Subcutaneous abdominal adipose tissue (tissue), 5 donors: ENCODE measurements around the gene GGA2.
"Not testable (repeated sequence)": the region's sequence is repeated elsewhere in the genome, so short reads cannot be mapped to it uniquely, and the experiment has no call there.

Source experiments
- H3K27ac ChIP-seq: one replicate; pipeline ENCODE4 v1.7.0; 2013; ENCODE audit warnings: low read depth, mild to moderate bottlenecking, inconsistent platforms, low read length, moderate library complexity
- H3K27me3 ChIP-seq, 5 donors: one replicate each; pipeline ENCODE4 v1.7.0; 2013; ENCODE audit warnings: low read length in 5 of 5, inconsistent platforms in 1 of 5; ENCODE audit not compliant: control insufficient read depth in 5 of 5, insufficient read depth in 4 of 5
- H3K36me3 ChIP-seq, 5 donors: one replicate each; pipeline ENCODE4 v1.7.0; 2013; ENCODE audit warnings: low read length in 5 of 5; ENCODE audit not compliant: control insufficient read depth in 5 of 5, insufficient read depth in 5 of 5
- H3K4me1 ChIP-seq, 5 donors: one replicate each; pipeline ENCODE4 v1.7.0; 2013; ENCODE audit warnings: low read length in 5 of 5, mild to moderate bottlenecking in 3 of 5, moderate library complexity in 1 of 5; ENCODE audit not compliant: control insufficient read depth in 5 of 5, insufficient read depth in 5 of 5
- H3K4me3 ChIP-seq, 5 donors: one replicate each; pipeline ENCODE4 v1.7.0; 2013; ENCODE audit warnings: low read length in 5 of 5, low read depth in 1 of 5
- H3K9ac ChIP-seq, 5 donors: one replicate each; pipeline ENCODE4 v1.7.0; 2013; ENCODE audit warnings: low read length in 5 of 5, mild to moderate bottlenecking in 4 of 5, moderate library complexity in 3 of 5
- H3K9me3 ChIP-seq, 5 donors: one replicate each; pipeline ENCODE4 v1.7.0; 2013; ENCODE audit warnings: low read length in 5 of 5; ENCODE audit not compliant: control insufficient read depth in 5 of 5
- donor health status: healthy.
- donor health status: healthy.
- donor health status: healthy.
- donor health status: healthy.
- donor health status: healthy.

GGA2 gene

DNA sequence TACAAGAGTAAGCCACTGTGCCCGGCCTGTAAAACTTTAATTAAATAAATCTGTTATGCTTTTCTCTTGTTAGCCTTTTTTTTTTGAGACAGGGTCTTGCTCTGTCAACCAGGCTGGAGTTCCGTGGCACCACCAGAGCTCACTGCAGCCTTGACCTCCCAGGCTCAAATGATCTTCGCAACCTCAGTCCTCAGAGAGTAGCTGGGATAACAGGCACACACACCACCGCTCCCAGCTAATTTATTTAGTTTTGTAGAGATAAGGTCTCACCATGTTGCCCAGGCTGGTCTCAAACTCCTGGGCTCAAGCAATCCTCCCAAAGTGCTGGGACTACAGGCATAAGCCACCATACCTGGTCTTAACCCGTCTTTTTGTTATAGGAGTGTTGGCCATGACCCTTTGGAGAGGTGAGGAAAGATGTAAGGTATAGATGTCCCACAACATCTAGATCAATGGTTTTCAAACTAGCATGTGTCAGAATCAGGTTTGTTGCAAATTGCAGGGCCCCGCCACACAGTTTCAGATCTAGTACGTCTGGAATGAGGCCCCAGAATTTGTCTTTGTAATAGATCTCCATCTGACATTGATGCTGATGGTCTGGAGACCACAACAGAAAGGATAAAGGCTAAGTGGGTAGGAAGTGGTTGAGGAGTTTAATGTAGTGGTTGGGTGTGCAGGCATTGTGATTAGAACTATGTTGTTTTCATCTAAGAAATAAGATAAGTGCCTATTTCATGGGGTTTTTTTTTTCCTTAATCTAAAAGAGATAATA is 4.3 kb upstream of the GGA2 start:
- peaks cover 0 to 8% (median 7%) of the 10 kb centered on the region in 5 donors for H3K4me1 ChIP-seq
- no peak overlapping the region for H3K4me3 ChIP-seq
- H3K27ac ChIP-seq = no peak overlapping the region
- H3K9ac ChIP-seq = no peak overlapping the region
- H3K36me3 ChIP-seq = peaks cover 0 to 10% (median 0%) of the 10 kb centered on the region in 5 donors
- no peaks in the 10 kb centered on the region for H3K9me3 ChIP-seq
- no peaks in the 10 kb centered on the region for H3K27me3 ChIP-seq

GRCh38 chr16:23512168-23512695 is 1.9 kb upstream of the GGA2 start:
- no peak overlapping the region for H3K4me3 ChIP-seq
- H3K9ac ChIP-seq = no peak overlapping the region
- H3K27ac ChIP-seq = no peak overlapping the region
- no peaks in the 10 kb centered on the region for H3K27me3 ChIP-seq
- H3K4me1 ChIP-seq = peaks cover 7 to 25% (median 24%) of the 10 kb centered on the region in 5 donors
- H3K36me3 ChIP-seq = peaks cover 0 to 6% (median 0%) of the 10 kb centered on the region in 5 donors
- H3K9me3 ChIP-seq = no peaks in the 10 kb centered on the region

- Histone ChIP-seq H3K36me3 (peaks cover 0 to 6% (median 0%) of the 10 kb centered on the region in 5 donors), H3K4me1 (peaks cover 7 to 27% (median 25%) of the 10 kb centered on the region in 5 donors), H3K27ac (no peak overlapping the region), H3K9me3 (no peaks in the 10 kb centered on the region), H3K4me3 (no peak overlapping the region), H3K27me3 (no peaks in the 10 kb centered on the region), H3K9ac (no peak overlapping the region)
Observed at GRCh38 chr16:23511731-23512130, 1.4 kb upstream of the GGA2 start.

GRCh38 chr16:23510915-23511270 is 599 bp upstream of the GGA2 start:
- Histone ChIP-seq H3K4me1 (peaks cover 7 to 33% (median 29%) of the 10 kb centered on the region in 5 donors), H3K4me3 (peak overlapping the region; percentile 71 to 79 (median 78)), H3K9ac (peak overlapping the region in 1 of 5 donors; percentile 71)
- H3K36me3 ChIP-seq, H3K27me3 ChIP-seq, H3K9me3 ChIP-seq, H3K27ac ChIP-seq: not testable (repeated sequence)

DNA sequence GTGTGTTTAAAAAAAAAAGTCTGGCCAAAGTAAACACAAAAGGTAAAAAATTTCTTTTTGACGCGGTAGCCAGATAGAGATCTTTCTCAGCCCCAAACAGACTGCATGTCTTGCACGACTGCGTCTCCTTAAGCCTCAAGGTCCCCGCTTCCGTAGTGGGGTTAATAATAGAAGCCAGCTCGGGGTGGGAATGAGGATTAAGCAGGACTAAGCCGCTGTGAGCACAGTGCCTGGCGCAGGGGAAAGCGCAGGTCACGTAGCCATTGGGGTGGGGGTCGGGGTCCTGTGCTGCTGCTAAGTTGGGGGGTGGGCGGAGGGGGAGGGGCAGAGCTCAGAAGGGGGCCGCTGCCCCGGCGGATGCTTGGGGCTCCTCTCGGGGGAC is 521 bp downstream of the GGA2 start:
- H3K27me3 ChIP-seq = no peaks in the 10 kb centered on the region

DNA sequence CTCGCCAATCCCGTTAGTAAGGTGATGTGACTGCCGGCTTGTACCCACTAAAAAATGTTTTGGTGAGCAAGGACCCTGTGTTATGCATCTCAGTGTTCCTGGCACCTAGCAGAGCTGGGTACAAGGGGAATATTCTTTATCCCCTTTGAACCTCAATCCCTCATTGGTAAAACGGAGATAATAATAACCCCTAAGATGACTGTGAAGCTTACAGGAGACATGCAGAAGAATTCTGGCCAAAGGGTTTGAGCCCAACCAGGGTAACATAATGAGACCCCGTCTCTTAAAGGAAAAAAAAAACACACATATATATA is 896 bp downstream of the GGA2 start:
- no peaks in the 10 kb centered on the region for H3K9me3 ChIP-seq
- H3K4me1 ChIP-seq = peaks cover 13 to 47% (median 40%) of the 10 kb centered on the region in 5 donors
- no peaks in the 10 kb centered on the region for H3K27me3 ChIP-seq
- peak overlapping the region; percentile 6 for H3K27ac ChIP-seq
- peak overlapping the region; percentile 71 to 85 (median 78) for H3K4me3 ChIP-seq
- peaks cover 0 to 2% (median 0%) of the 10 kb centered on the region in 5 donors for H3K36me3 ChIP-seq
- peak overlapping the region; percentile 70 to 87 (median 79) for H3K9ac ChIP-seq

More for the DNA sequence above, 521 bp downstream of the GGA2 start:
- H3K9me3 ChIP-seq = no peaks in the 10 kb centered on the region
- peaks cover 0 to 5% (median 0%) of the 10 kb centered on the region in 5 donors for H3K36me3 ChIP-seq
- peaks cover 11 to 44% (median 37%) of the 10 kb centered on the region in 5 donors for H3K4me1 ChIP-seq
- H3K9ac ChIP-seq = peak overlapping the region; percentile 70 to 87 (median 79)
- peak overlapping the region; percentile 71 to 85 (median 78) for H3K4me3 ChIP-seq
- H3K27ac ChIP-seq = no peak overlapping the region

DNA sequence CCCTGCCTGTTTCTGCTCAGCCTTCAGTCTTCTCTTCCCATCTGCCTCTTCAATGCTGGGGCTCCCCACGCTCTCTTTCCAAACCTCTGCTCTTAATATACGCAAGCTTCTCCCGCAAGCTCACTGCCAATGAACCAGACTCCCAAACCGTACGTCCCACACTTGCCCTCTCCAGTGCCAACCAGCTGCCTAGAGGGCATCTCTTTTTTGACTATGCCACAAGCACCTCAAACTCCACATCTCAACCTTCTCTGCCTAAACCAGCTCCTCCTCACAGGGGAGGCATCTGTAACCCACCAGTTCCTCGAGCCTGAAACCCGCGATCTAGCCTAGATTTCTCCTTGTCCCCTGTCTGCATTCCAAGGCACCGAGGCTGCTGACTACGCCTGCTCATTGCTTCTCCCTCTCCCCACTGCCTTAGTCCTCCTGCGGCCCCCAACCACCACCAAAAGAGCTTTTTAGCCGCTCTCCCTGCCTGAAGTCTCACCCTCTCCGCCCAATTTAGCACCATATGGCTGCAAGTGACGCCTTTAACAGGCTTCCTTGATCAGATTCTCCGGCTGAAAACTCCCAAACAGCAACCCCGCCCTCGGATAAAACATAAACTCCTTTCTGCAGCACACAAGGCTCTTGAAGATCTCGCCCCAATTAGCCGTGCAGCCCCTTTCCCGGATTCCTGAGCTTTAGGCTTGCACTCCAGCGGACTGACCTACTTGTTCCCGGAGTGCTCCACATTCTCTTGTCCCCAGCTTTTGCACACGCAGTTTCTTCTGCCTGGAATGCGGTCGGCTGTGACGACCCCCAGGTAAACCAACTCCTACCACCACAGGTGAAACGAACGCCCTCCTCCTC is 1.5 kb downstream of the GGA2 start:
- peaks cover 16 to 53% (median 45%) of the 10 kb centered on the region in 5 donors for H3K4me1 ChIP-seq

DNA sequence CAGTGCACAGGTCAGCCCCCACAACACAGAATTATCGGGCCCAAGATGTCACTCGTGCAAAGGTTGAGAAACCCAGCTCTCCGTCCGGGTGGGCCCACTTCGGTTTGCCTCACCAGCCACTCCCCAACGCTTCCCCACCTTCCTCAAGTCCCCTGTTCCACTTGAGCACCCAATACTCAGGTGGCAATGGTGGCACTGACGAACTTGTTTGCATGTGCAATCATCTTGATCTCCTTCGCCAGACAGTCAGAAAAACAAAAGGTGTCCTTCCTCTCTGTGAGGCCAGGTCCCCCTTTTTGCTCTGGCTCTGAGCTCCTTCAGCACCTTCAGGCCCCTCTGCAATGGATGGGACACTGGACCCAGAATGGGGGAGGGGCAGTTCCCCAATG is 3.7 kb downstream of the GGA2 start:
- Histone ChIP-seq H3K9ac (no peak overlapping the region), H3K4me3 (no peak overlapping the region), H3K4me1 (peaks cover 16 to 61% (median 48%) of the 10 kb centered on the region in 5 donors), H3K9me3 (no peaks in the 10 kb centered on the region), H3K36me3 (peaks cover 0 to 2% (median 0%) of the 10 kb centered on the region in 5 donors), H3K27ac (no peak overlapping the region), H3K27me3 (no peaks in the 10 kb centered on the region)

More for the DNA sequence above, 1.5 kb downstream of the GGA2 start:
- no peaks in the 10 kb centered on the region for H3K36me3 ChIP-seq
- H3K27me3 ChIP-seq = no peaks in the 10 kb centered on the region
- peak overlapping the region; percentile 70 to 87 (median 79) for H3K9ac ChIP-seq
- H3K9me3 ChIP-seq = no peaks in the 10 kb centered on the region
- H3K27ac ChIP-seq = peak overlapping the region; percentile 6
- H3K4me3 ChIP-seq = peak overlapping the region; percentile 71 to 85 (median 78)

DNA sequence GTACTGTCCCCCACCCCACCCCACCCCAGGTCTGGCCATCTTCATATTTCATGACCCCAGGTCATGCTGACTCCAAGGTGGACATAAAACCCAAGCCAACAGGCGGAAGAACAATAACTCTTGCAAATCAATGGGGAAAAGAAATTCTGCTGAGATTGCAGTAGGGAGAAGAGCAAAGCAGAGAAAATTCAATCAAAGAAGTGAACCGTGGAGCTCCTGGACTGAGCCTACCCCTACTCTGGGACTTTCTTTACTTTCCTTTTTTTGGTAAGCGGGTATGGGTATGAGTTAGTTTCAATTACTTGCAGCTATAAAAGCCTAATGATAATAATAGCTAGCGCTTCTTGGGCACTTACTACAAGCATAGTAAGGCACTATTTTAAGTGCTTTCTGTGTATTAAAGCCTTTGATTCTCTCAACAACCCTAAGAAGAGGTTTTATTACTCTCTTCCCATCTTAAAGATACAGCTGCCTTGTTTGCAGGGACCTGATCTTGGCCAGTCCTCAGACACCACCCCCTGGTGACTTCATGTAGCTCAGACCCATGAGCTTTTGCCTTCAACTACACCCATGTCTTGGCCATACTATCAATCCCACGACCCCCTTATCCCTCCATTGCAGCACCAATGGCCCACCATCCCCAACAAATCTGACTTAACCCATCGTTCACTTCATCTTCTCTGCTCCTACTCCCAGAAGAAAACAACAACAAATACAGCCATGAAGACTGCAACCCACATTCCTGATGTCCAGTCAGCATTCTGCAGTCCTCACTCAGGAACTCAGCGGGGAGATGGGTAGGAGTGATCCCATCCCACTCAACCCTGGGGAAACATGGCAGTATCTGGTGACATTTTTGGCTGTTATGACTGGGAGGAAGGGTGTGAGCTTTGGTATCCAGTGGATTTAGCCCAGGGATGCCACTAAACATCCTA is 4.4 kb downstream of the GGA2 start:
- Histone ChIP-seq H3K27ac (peak overlapping the region; percentile 62), H3K4me3 (no peak overlapping the region), H3K27me3 (no peaks in the 10 kb centered on the region), H3K9me3 (no peaks in the 10 kb centered on the region), H3K9ac (peak overlapping the region in 1 of 5 donors; percentile 4), H3K36me3 (peaks cover 0 to 2% (median 0%) of the 10 kb centered on the region in 5 donors), H3K4me1 (peaks cover 16 to 65% (median 54%) of the 10 kb centered on the region in 5 donors)
